ENCODE measurements around the gene HOPX. TPM values are rescaled to one million over a fixed set of nuclear protein-coding genes. Genes with fewer than 3 reads are reported as not detected.

The HOPX gene
- total RNA-seq, 1 experiment from 2014 or later: not detected

GRCh38 chr4:56698329-56698728, 17.2 kb upstream of the HOPX start:
- no peak overlapping the region for H3K27ac ChIP-seq (ENCODE audit: insufficient read length, low read depth, low read length)

More at GRCh38 chr4:56698329-56698728, 17.2 kb upstream of the HOPX start:
- Histone ChIP-seq H3K56ac (ENCODE audit: insufficient read length, low read depth, low read length) (no peak overlapping the region), H3K9ac (ENCODE audit: extremely low read depth, insufficient read length, low read length) (no peak overlapping the region), H3K79me1 (ENCODE audit: insufficient read depth, low read depth, low read length, poor library complexity, severe bottlenecking) (no peaks in the 10 kb centered on the region), H3K4me2 (ENCODE audit: insufficient read depth, insufficient read length, low read length) (no peak overlapping the region), H4K20me1 (ENCODE audit: control insufficient read depth, insufficient read depth, insufficient read length) (no peaks in the 10 kb centered on the region), H3K14ac (ENCODE audit: insufficient read depth, low read length) (no peak overlapping the region), H3K4ac (ENCODE audit: low read depth, low read length) (no peak overlapping the region), H3K18ac (ENCODE audit: insufficient read length, low read depth, low read length) (no peak overlapping the region), H3K9me3 (ENCODE audit: control insufficient read depth, low read depth, low read length) (no peaks in the 10 kb centered on the region), H4K8ac (replicated peaks; ENCODE audit: insufficient read length, low read depth, low read length) (no peak overlapping the region), H4K5ac (ENCODE audit: insufficient read length, low read depth, low read length) (no peak overlapping the region), H2BK12ac (ENCODE audit: insufficient read length, low read depth, low read length) (no peak overlapping the region), H3K23ac (ENCODE audit: insufficient read length, low read depth, low read length) (no peak overlapping the region), H2AFZ (ENCODE audit: low read length) (no peak overlapping the region), H2BK15ac (ENCODE audit: low read depth, low read length) (no peak overlapping the region), H2BK120ac (ENCODE audit: low read depth, low read length, poor library complexity, severe bottlenecking) (no peak overlapping the region), H3K23me2 (ENCODE audit: insufficient read length, low read depth, low read length, poor library complexity, severe bottlenecking) (no peaks in the 10 kb centered on the region), H2BK20ac (ENCODE audit: low read depth, low read length, poor library complexity, severe bottlenecking) (no peak overlapping the region), H4K91ac (ENCODE audit: insufficient read length, low read depth, low read length) (no peak overlapping the region), H2AK5ac (ENCODE audit: insufficient read length, low read length) (no peak overlapping the region), H3K4me1 (ENCODE audit: insufficient read depth, low read length) (no peaks in the 10 kb centered on the region; the same call in 1 of the 2 replicates), H3T11ph (ENCODE audit: low read length) (no peak overlapping the region), H2BK5ac (ENCODE audit: insufficient read length, low read length) (no peak overlapping the region), H3K79me2 (ENCODE audit: insufficient read depth, low read length) (no peaks in the 10 kb centered on the region), H3K27me3 (ENCODE audit: insufficient read depth, low read length) (no peaks in the 10 kb centered on the region)
- TF ChIP-seq CTCF (conservative IDR thresholded peaks at IDR 0.05): no peak
- Mint-ChIP-seq H3K4me3 (no peak overlapping the region), H3K36me3 (ENCODE audit: insufficient read depth in 1 of 3, low read depth in 3 of 3) (0 out of 7 replicates have a peak, but pooled peaks cover 0 to 4% (median 1%) of the 10 kb centered on the region in 3 experiments), H3K9me3 (peaks cover 4 to 7% of the 10 kb centered on the region in 2 experiments; a peak in 4 of 5 replicates), H3K27me3 (ENCODE audit: low read depth) (peaks cover 18% of the 10 kb centered on the region), H3K27ac (no peak overlapping the region), H3K4me1 (peaks cover 2 to 9% of the 10 kb centered on the region in 2 experiments)
- no peak for DNase-seq
- WGBS (ENCODE audit: extremely low coverage, insufficient read length, low lambda C conversion rate): no CpG with 5 or more reads among the region's 4 CpGs
